Stimulated activated CD4-positive, alpha-beta T cell treated with anti-CD3 and anti-CD28 coated beads, Interleukin-2, amount 100 ng/mL, for 24 hours (primary cell): ENCODE measurements around the gene PHF20.
"Not testable (repeated sequence)": the region's sequence is repeated elsewhere in the genome, so short reads cannot be mapped to it uniquely, and the experiment has no call there.

Source experiments
- DNase-seq, 2 donors: peaks; one replicate each; pipeline ENCODE4 v3.0.0-alpha.2; 2020

The PHF20 gene

GRCh38 chr20:35888657-35889056 lies 116.8 kb downstream of the PHF20 start:
- DNase-seq, result no peak

GRCh38 chr20:35891375-35891774 lies 119.6 kb downstream of the PHF20 start:
- DNase-seq, result no peak

- no peak for DNase-seq
These were observed 121.1 kb downstream of the PHF20 start for GRCh38 chr20:35892871-35893270.

DNA sequence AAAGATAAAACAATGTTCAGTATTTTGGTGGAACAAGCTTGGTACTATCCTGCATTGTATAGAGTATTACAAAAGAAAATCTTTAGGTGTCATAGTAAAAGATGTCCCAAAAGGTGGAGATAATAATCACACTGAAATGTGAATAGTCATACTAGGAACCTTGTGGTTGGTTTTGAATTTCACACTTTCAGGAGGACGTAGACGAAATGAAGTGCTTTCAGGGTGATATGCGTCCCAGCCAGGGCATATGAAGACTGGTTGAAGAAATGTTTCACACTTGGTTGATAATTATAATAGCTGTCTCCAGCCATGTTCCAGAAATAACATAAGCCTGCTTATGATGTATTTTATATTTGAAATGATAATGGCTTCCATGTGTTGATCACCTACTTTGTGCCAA lies 122.1 kb downstream of the PHF20 start:
- DNase-seq, result no peak

DNA sequence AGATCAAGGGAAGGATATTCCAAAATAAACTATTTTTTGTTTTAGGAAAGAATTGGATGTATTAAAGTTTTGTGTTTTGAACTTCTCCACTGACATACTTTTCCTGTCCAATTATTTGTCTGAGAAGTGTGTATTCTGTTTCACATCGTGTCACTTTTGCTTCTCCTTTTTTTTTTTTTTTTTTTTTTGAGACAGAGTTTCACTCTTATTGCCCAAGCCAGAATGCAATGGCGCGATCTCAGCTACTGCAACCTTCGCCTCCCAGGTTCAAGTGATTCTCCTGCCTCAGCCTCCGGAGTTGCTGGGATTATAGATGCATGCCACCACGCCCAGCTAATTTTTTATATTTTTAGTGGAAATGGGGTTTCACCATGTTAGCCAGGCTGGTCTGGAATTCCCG lies 123.7 kb downstream of the PHF20 start:
- DNase-seq, result not testable (repeated sequence)

DNA sequence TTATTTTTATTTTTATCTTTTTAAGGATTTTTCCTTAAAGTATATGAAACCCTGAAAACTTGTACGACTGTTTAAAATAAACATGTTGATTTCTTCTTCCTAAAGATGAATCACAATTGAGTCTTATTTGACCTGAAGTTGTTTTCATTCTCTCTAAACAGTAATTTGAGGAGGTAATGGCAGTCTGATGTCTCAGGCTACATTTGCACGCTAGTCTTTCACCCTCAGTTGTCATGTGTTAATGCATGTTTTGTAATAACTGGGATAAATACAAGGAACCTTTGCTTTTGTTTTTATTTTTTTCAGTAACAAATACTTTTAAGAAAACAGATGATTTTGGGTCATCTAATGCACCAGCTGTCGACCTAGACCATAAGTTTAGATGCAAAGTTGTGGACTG lies 127.2 kb downstream of the PHF20 start:
- no peak for DNase-seq

GRCh38 chr20:35901230-35901629 lies 129.4 kb downstream of the PHF20 start:
- not testable (repeated sequence) for DNase-seq

DNA sequence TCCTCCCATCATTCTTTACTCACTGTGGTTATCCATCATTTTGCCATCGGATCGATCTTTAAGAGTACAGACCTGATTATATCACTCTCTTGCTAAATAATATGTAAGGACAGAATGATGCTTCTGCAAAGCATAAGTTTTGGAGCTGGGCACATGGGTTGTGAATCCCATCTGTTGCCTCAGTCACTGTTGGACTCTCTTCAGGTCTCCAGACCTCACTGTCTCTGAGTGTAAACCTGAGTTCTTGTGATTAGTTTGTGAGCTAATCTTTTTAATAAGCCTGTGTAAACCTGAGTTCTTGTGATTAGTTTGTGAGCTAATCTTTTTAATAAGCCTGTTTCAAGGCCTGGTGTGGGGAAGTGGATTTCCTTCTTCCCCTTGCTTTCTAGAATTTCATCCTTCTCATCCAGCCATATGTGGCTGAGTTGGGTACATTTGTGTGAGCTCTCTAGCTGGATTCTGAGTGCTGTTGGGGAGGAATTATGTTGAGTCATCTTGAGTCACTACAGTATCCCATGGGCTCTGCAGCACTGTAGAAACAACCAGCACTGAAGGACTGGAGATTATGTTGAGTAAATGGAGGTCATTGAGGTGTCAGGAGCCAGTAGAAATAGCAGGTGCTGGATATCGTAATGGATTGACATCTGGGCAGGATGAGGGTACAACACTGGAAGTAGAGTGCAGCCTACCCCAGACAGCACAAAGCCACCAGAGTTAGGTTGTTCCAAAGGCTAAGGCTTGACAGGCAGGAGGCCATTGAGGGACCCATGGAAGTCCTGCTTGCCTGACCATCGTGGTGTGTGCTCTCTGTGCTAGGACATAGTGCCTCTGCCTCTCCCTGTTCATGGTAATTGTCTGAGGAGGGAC lies 130.1 kb downstream of the PHF20 start:
- DNase-seq, result no peak

- no peak for DNase-seq
These were observed 130.7 kb downstream of the PHF20 start for GRCh38 chr20:35902545-35902941.

DNA sequence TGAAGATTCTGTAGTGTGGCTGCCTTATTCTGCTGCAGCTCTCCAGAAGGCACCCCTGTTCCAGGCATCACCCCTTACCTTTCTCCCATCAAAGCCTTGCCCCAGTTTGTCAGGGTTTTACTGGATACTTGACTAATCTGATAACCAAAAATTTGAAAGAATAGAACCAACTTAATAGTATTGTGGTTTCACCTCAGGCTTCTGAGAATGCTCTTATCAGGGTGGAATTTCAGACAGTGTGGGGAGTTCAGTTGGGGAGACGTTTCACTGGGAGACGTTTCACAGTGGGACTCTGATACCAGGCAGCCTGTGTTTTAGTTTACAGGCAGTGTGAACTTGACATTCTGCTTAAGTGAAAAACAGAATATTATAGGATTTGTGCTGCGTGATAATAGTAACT lies 132.0 kb downstream of the PHF20 start:
- DNase-seq, result no peak

GRCh38 chr20:35904982-35905663 lies 133.3 kb downstream of the PHF20 start:
- DNase-seq, result no peak

- DNase-seq, result no peak
These were observed 135.3 kb downstream of the PHF20 start for GRCh38 chr20:35907017-35907701.

DNA sequence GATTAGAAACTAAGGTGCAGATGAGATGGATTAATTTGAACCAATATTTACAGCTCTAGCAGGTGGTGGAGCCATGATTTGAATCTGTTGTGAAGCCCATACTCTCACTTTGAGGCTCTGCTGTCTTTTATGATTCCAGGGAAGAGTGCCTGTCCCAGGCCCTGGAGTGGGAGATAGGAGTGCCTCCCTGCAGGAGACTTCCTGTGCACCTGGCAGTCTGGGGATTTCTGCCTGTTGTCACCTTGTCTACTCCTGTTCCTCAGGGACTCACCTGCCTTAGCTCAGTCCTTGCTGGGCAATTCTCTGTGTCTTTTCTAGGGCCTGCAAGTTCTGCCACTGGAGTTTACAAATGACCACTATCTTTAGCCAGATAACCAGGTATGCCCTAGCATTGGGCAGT lies 136.2 kb downstream of the PHF20 start:
- no peak for DNase-seq

DNA sequence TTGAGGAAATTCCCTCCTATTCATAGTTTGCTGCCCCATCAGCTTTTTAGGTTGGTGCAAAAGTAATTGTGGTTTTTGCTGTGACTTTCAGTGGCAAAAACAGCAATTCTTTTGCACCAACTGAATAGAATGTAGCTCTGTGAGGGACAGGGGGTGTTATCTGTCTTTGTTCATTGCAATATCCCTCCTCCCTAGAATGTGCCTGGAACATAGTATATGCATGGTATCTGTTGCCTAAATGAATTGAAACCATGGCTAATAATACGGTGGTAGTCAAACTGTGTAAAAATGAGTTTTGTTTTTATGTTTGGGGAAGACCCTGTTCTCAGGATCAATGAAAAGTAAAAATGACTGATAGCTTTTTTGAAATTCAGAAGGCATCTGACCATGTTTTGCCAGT lies 137.4 kb downstream of the PHF20 start:
- DNase-seq, result no peak

DNA sequence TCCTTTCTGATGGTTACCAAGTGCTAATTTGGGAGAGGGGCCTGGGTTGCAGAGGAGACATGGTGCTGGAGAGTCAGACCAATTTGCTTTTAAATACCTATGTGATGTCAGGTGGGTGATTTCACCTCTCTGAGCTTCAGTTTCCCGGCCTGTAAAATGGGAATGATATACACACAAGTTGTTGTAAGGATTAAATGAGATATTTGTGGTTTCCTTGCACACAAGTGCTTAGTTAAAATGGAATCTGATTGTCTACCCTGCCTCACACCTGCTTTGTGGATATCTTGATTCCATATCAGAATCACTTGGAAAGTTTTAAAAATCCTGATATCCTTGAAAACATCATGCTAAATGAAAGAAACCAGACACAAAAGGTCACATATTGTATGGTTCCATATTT lies 138.0 kb downstream of the PHF20 start:
- no peak for DNase-seq

- DNase-seq, result no peak
These were observed 138.4 kb downstream of the PHF20 start for GRCh38 chr20:35910254-35910653.

DNA sequence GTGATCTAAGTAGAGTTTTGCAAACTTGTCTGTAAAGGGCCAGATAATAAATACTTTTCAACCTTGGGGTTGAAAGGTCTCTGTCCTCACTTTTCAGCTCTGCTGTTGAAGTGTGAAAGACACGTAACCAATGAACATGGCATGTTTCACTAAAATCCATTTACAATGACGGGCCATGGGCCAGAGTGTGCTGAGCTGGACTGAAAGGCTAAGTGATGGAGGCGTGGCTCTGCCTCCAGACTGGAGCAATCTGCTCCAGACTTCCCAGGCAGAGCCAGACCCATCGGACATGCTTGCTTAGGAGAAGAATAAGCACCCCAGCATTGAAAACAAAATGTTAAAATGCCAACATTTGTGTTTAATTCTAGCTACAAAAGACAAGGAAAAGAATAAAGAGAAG lies 141.1 kb downstream of the PHF20 start:
- DNase-seq, result no peak

- DNase-seq, result no peak
These were observed 145.3 kb downstream of the PHF20 start for GRCh38 chr20:35917077-35917476.

DNA sequence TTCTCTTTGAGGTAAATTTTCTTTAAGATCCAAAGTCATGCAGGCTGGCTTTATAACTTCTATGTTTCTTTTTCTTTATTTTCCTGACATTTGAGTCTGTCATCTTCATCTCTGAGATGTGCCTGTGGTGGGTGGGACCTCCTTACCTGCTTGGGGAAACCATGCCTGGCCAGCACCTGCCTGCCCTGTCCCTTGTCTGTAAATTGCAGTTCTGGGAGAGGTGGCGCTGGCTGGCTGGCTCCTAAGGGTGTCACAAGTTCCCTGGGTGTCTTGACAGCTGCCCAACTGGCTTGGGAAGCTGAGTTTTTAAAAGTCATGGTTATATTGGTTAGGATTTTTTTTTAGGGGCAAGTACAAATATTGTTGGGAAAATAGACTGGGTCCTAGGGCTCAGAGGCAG lies 146.2 kb downstream of the PHF20 start:
- no peak for DNase-seq

DNA sequence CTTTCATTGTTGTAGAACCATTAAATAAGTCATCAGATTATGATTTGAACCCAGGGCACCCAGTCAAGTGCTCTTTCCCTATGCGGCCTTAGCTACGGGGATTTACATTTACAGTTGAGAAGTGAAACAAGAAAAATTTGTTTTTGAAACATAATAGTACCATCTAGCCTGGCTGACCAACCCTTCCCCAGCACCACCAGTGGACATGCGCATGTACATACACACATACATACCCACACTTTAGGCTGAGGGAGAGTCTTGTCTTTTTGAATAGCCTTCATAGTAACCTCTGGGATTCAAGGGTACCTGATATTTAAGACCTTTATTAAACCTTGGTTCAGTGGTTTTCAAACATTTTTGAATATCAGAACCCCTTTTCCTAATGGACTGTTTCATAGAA lies 148.7 kb downstream of the PHF20 start:
- no peak for DNase-seq

GRCh38 chr20:35929301-35929700 lies 157.5 kb downstream of the PHF20 start:
- no peak for DNase-seq

DNA sequence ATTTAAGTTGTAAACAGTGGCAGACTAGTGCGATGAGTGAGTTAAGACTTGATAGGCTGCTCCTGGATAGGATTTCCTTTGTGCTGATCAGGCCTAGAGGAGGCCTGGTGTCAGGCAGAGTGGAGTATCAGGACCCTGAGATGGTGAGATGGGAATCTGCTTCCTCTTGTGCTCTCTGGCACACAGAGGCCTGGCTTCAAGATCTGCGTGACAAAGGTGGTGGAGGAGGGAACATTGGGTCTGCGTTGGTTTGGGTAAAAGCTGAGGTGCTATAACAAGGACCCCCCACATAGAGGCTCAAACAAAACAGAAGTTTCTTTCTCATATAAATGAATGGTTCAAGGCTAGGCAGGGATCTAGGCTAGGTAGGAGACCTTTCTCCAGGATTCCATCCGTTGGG lies 162.2 kb downstream of the PHF20 start:
- no peak for DNase-seq

DNA sequence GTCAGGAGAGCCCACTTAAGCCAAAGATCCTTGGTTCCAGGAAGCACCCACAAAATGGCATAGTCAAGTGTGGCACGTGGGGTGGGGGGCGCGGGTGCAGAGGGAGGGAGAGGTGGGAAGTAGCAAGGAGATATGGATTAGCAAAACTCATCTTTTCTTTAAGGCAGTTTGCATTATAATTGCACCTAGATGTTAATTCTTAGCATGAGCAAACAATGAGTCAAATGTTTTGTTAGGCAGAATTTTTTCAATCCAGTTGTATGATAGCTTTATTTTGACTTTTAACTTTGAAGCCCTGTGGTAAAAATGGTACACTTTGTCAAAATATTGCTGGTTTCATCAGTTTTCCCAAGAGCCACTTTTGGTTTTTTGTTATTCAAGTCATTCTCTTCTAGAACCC lies 167.4 kb downstream of the PHF20 start:
- DNase-seq, result no peak

GRCh38 chr20:35941620-35942019 lies 169.8 kb downstream of the PHF20 start:
- DNase-seq, result no peak
